ENCODE results near the gene OARD1.

OARD1 gene

DNA sequence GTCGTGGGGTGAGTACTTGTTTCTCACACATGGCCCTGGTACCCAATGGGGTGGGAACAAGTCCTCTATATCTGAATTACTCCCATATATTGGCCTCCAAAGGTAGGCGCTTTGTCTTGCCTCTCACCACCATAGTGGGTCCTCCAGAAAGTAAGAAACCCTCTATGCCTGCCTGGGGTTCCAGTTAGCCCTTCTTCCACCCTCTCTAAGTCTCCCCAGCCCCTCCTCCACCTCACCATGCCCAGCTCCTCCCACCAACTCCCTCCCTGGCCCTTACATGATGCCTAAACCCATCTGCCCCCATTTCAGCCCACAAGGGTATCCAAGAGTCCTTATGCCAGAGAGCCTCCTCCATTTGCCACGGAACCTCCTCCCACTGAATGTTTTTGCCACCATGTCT is 29.0 kb downstream of the OARD1 start:
- no peak overlapping the region for H3K4me3 Mint-ChIP-seq
- peak overlapping the region; percentile 52 to 81 for H3K27ac Mint-ChIP-seq

DNA sequence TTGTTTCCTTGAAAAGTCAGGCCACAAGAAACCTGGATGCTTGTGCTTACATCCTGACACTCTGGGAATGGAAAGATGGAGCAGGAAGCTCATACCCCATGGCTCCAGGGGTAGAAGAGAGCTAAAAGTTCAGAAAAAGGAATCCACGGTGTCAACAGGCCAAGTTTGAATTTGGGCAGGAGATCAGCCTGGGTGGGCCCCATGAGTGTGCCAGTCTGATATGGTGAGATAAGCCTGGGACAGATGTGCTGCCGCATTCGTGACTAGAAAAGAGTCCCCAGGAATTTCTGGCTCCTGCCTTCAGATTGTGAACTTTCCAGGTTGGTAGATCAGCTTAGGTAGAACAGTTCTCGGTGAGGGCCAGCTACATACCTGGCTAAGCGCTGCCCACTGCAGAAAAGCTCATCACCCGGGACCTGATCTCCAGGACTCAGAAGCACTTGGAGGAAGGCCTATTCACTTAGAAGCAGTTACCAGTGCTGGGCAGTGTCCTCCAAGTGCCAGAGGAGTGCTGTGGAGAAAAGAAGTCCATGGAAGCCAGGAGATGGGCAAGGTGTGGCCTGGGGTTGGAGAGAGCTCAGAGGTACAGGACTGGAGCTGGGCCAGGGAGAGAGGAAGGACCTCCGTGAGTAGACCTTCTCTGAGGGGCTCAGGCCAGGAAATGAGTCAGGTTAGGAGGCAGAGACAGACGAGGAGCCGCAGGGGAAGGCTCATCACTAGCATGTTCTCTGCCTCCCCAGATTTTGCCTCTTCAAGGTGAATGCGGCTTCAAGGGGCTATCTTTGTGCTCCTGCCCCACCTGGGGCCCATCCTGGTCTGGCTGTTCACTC is 29.7 kb downstream of the OARD1 start, which contains the start of gene TSPO2:
Gene TSPO2 (plus strand): TSS at position 242 of the 830 bp plus-strand sequence. CDS start 519 bp downstream, at position 761.
- DNase-seq (no peak), ATAC-seq (no peak)
- Mint-ChIP-seq H3K27me3 (no peaks in the 10 kb centered on the region), H3K27ac (peak within 1 kb of the TSS in 1 of 2 donors; percentile 52), H3K4me1 (no peaks in the 10 kb centered on the region), H3K4me3 (no peak within 1 kb of the TSS), H3K9me3 (no peaks in the 10 kb centered on the region)

More for the DNA sequence above, 29.0 kb downstream of the OARD1 start:
- no peak for DNase-seq
- Mint-ChIP-seq H3K9me3 (no peaks in the 10 kb centered on the region), H3K27me3 (no peaks in the 10 kb centered on the region), H3K4me1 (no peaks in the 10 kb centered on the region)
- ATAC-seq: no peak

DNA sequence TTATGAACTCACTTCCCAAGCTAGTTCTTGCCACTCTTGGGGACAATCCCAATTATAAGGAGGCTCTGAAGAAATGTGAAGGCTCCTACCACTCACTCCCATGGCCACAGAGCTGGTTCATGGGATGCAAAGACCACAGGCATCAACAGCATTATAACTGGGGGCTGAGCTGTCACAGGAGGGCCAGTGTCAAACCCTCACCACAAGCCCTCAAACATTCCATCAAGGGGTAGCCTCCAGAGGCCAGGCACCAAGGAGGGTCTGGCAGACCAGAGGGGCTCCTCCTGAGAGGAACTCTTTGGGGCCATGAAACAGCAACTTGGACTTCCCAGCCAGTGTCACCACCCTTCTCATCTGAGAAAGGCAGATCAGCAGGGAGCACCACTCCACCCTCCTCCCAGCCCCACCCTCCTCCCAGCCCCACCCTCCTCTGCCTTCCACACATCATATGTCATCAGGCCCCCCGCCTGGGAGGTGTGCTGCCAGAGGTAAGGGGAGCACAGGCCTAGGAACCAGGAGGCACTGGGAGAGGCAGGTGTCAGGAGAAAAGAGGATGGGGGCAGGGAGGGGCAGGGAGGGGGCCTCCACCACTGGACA is 31.1 kb downstream of the OARD1 start:
- ATAC-seq (peak; percentile 13), DNase-seq (no peak)
- H3K4me3 Mint-ChIP-seq: no peak overlapping the region
- H3K9me3 Mint-ChIP-seq: no peaks in the 10 kb centered on the region
- no peaks in the 10 kb centered on the region for H3K4me1 Mint-ChIP-seq
- no peak overlapping the region for H3K27ac Mint-ChIP-seq
- no peaks in the 10 kb centered on the region for H3K27me3 Mint-ChIP-seq

DNA sequence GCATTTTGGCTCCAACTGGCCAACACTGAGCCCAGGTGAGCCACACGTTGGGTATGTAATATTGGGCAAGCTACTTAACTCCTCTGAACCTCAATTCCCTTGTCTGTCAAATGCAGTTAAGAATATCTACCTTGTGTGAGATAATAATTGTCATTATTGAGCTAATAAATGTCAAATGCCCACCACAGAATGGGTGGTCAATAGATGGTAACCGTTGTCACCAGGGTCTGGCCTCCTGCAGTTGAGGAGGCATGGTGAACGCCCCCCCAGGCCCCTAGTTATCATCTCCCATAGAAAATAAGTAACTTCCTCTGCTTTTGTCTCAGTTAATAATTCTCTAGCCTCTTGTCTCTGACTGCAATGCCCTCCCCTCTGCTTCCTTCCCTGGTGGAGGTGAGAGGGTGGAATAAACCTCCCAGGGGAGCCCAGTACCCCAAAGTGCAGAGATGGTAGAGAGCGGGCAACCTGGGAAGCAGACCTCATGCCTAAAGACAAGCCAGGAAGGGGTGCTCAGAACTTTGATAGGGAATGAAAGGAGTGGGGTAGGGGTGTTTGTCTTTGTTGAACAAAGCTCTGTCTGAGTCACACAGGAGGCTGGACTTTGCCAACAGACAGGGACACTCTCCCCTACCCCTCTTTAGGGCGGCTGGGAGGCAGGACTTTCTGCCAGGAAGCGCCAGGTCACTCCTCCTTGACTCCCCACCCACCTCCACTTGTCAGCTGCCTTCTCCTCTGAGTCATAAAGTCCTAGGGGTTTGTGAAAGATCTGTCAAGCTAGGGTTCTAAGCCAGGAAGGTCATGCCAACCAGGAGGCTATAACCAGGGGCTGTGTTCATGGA is 31.8 kb downstream of the OARD1 start:
- no peaks in the 10 kb centered on the region for H3K4me1 Mint-ChIP-seq
- peak; percentile 34 for ATAC-seq
- DNase-seq: no peak
- H3K9me3 Mint-ChIP-seq: no peaks in the 10 kb centered on the region
- no peaks in the 10 kb centered on the region for H3K27me3 Mint-ChIP-seq
- H3K27ac Mint-ChIP-seq: no peak overlapping the region
- H3K4me3 Mint-ChIP-seq: no peak overlapping the region

DNA sequence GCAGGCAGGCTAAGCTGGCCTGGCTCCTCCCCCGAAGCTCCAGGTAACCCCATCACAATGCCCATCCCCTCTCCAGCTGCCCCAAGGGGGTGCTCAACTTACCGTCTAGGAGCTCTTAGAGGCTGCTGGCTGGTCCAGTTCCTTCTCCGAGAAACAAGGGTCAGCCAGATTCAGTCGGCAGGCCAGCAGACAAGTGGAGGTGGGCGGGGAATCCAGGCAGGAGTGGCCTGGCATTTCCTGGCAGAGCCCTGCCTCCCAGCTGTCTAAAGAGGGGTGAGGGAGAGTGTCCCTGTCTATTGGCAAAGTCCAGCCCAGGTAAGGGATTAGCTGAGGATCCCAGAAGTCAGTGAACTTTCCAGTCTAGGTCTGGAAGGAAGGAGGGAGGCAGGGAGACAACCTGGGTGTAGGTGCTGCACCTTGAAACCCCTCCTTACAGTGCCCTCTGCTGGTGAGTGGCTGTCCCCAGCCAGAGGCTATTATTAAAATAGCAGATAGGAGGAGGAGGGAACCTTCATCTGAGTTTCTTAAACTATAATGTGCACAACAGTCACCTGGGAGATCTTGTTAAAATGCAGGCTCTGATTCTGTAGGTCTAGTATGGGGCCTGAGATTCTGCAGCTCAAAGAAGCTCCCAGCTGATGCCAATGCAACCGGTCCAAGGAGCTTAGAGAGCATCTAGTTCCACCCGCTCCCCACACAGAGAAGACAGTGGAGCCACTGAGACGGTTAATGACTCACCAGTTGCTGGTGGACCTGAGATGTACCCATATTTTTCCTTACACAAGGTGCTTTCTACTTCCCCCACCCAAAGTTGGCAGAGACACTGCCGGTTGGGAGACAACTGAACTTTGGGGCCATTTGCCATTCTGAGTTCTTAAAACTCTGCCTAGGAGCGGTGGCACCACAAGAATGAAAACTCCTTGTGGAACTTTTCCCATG is 32.8 kb downstream of the OARD1 start, which contains the start of gene UNC5CL:
Gene UNC5CL (minus strand): TSS at position 162 of the 939 bp plus-strand sequence. CDS start 4,147 bp downstream, outside the sequence.
- Mint-ChIP-seq H3K4me1 (no peaks in the 10 kb centered on the region), H3K4me3 (no peak within 1 kb of the TSS), H3K27ac (no peak within 1 kb of the TSS), H3K27me3 (no peaks in the 10 kb centered on the region), H3K9me3 (no peaks in the 10 kb centered on the region)
- DNase-seq (peak; percentile 48 to 49), ATAC-seq (peak; percentile 71)

DNA sequence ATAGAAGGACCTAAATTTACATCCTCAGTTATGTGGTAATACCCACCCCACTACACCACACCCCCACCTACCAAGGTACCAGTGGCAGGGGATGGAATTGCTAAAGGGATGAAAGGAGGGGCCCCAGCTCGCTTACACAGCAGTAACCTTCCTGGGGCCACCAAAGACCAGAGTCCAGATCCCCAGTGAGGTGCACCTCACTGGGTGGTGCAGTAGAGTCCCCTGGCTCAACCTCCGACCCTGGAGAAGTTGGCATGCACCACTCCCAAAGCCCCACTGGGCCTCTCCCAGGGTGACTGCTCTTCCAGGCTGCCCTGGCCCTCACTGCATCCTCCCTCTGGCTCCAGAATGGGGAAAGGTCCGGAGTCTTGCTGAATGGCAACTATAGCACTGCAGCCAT is 34.0 kb downstream of the OARD1 start:
- DNase-seq (no peak), ATAC-seq (no peak)
- Mint-ChIP-seq H3K27ac (no peak overlapping the region), H3K4me3 (no peak overlapping the region), H3K4me1 (no peaks in the 10 kb centered on the region), H3K9me3 (no peaks in the 10 kb centered on the region), H3K27me3 (no peaks in the 10 kb centered on the region)

DNA sequence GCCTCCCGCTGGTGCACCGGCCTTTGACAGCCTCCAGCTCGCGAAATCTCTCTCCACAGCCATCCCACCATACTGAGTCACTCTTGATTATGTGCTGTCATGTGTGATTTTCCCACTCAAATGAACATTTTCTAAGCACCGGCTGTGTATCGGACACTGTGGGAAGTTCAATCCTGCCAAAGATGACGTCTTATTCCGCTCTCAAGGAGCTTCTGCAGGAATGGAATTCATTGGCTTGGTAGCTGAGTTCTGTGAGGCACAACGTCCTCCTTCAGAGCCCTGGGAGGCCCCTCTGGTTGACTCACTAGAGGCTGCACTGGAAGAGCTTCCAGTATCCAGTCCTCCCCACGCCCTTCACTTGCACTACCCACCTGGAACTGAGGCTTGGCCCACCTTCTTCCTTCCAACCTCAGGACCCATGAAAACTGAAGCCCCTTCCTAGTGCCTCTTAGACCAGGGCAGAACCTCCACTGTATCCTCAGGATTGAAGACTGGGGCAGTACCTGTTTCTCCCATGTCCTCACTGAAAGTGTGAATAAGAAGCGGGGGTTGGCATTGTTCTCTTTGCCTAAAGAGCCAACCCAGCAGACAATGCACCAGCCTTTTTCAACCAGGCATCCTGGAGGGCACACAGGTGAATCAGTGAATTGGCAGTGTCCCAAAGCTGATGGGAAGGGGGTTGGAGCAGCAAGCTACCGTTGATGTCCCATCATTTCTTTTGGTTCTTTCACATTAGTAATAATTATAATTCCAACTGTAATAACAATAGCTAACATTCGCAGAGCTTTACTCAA is 34.9 kb downstream of the OARD1 start:
- DNase-seq (no peak), ATAC-seq (no peak)
- Mint-ChIP-seq H3K9me3 (no peaks in the 10 kb centered on the region), H3K27ac (peak overlapping the region in 1 of 2 donors; percentile 75), H3K4me1 (no peaks in the 10 kb centered on the region), H3K4me3 (no peak overlapping the region), H3K27me3 (no peaks in the 10 kb centered on the region)

DNA sequence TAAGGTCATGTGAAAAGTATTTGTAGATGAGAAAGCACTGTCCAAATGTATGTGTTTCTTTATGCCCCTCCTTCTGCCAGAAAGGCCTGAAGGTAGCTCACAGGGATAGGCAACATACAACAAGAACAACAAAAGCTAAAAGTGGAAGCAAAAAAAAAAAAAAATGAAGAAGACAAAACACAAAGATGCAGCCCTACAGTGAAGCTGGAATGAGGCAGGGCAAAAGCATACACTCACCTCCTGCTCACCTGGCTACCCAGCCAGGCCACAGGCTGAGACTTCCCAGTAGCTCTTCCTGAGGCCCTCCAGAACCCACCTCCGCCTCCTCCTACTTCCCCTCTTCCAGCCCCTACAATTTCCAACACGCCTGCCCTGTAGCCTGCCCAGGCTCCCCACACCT is 35.6 kb downstream of the OARD1 start:
- H3K9me3 Mint-ChIP-seq: no peaks in the 10 kb centered on the region
- DNase-seq (no peak), ATAC-seq (no peak)
- no peaks in the 10 kb centered on the region for H3K27me3 Mint-ChIP-seq
- no peaks in the 10 kb centered on the region for H3K4me1 Mint-ChIP-seq
- no peak overlapping the region for H3K4me3 Mint-ChIP-seq
- H3K27ac Mint-ChIP-seq: peak overlapping the region in 1 of 2 donors; percentile 75

DNA sequence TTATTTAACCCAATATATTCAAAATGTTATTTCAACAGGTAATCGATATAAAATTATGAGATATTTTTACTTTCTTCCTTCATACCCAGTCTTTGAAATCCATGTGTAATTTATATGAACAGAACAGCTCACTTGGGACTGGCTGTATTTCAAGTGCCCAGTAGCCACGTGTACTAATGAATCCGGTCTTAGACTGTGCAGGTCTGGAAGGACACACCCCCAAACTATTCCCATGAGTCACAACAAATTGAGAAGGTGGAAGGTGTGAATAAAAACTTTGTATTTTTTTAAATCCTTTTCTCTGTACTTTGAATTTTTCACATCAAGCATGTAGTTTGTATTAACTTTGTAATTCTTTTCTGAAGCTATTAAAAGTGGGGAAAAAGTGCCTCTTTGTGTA is 36.0 kb downstream of the OARD1 start:
- H3K27me3 Mint-ChIP-seq: no peaks in the 10 kb centered on the region
- no peaks in the 10 kb centered on the region for H3K9me3 Mint-ChIP-seq

DNA sequence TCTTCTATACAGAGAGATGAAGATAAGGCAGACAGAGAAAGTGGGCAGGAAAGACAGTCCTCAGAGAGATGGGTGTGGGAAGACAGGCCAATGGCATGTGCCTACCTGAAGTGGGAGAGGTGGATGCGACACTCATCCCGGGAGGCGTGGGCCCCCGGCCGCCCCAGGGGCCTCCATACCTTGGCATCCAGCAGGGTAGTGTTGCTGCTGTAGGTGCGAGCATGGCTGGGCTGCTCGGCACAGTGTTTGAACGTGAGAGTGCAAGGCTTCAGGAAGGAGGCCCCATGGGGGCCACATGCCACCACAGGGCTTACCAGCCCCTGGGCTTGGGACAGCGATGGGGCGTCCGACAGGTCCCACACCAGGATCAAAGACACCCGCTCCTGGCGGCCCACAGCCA is 38.4 kb downstream of the OARD1 start:
- H3K27ac Mint-ChIP-seq: peak overlapping the region; percentile 24 to 42
- no peak for DNase-seq
- no peaks in the 10 kb centered on the region for H3K9me3 Mint-ChIP-seq
- H3K4me3 Mint-ChIP-seq: no peak overlapping the region
- peak; percentile 25 for ATAC-seq
- H3K27me3 Mint-ChIP-seq: no peaks in the 10 kb centered on the region
- H3K4me1 Mint-ChIP-seq: peaks cover 6% of the 10 kb centered on the region

More for the DNA sequence above, 36.0 kb downstream of the OARD1 start:
- H3K4me3 Mint-ChIP-seq: no peak overlapping the region
- no peaks in the 10 kb centered on the region for H3K4me1 Mint-ChIP-seq
- H3K27ac Mint-ChIP-seq: no peak overlapping the region
- DNase-seq (no peak), ATAC-seq (no peak)

DNA sequence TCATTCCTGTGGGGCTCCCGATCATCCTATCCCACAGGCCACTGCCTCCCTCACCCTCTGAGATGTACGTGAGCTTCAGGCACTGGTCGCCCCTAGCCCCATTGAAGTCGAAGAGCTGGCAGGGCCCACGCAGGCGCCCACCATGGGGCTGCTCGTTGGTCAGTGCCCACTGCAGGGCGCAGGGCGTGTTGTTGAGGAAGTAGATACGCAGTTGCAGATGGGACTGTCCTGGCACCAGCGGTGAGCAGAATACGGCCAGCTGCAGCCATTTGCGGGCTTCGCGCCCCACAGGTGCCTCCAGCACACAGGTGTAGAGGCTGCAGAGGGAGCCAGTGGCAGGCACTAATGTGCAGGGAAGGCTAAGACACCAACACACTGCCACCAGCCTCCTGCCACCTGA is 39.3 kb downstream of the OARD1 start:
- Mint-ChIP-seq H3K4me3 (no peak overlapping the region), H3K27me3 (no peaks in the 10 kb centered on the region), H3K27ac (no peak overlapping the region), H3K4me1 (peaks cover 13% of the 10 kb centered on the region), H3K9me3 (no peaks in the 10 kb centered on the region)
- DNase-seq (no peak), ATAC-seq (no peak)

DNA sequence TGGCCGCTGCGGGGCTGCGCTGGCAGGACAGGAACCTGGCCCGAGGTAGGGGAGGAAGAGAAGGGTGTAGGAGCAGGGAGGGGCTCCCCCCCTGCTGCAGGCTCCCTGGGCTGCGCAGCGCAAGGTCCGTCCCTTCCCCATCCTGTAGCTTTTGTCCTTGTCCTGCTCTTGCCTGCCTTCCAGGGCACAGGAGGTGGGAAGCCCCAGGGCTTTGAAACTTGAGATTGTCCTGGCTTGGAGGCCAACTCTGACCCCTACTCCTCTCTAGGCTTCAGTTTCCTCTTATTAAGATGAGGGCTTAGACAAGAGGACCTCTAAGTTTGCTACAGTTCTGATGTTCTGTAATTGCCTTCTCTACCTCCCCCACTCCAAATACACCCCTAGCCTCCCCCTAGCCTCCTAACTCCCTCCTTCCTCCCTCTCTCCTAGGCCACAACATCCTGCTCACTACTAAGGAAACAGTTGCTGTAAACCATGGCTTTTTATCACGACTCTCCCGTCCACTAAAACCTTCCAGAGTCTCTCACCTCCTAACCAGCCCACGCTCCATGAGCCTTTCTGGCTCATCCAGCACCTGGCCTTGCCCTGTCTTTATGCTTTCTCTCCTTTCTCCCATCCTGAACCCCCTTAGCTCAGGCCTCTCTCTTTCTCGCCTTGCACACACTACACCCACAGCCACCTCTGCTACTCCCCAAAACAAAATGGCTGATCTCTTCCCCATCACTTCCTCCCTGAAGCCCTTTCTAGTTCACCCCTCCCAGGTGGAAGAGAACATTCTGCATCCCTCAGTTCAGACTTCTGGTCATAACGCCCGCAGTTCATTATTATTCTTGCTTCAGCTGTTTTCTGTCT is 43.4 kb downstream of the OARD1 start:
- Mint-ChIP-seq H3K4me1 (peaks cover 23% of the 10 kb centered on the region), H3K9me3 (no peaks in the 10 kb centered on the region), H3K4me3 (peak overlapping the region; percentile 83 to 90), H3K27me3 (no peaks in the 10 kb centered on the region), H3K27ac (peak overlapping the region; percentile 4 to 84)
- DNase-seq (no peak), ATAC-seq (peak; percentile 58)

DNA sequence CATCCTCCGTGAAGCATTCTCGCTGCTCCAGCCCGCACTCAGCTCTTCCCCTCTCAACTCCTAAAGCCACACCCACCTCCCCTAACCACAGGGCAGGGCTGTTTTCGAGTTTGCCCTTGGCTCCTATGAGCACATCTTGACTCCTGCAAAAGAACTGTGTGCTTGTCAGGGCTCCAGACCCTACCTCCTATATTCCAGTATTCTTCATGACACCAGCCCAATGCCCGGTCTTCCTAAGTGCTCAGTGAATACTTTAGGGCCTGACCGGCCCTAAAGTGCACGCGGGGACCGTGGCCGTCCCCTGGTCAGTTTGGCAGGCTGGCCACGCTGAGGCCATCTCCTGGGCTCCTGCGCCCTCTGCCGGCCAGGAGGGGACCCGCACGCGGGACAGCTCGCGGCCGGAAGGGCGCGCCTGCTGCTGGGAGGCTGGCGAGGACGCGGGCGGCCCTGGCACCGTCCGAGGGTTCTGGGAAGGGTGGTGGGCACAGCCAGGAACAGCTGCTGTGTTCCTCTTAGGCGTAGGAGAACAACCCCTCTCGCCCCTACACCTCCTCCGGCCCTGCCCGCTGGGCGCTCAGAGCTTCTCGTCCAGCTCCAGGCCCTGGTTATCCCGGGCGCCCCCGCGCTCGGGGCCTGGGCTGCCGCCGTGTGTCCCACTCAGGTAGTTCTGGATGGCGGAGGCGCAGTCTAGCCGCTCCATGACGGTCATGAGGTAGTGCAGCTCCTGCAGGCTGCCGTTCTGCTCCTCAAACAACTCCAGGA is 44.2 kb downstream of the OARD1 start:
- DNase-seq: peak; percentile 84
- Mint-ChIP-seq H3K27ac (peak overlapping the region; percentile 62 to 95), H3K4me1 (peaks cover 23% of the 10 kb centered on the region), H3K9me3 (no peaks in the 10 kb centered on the region), H3K27me3 (no peaks in the 10 kb centered on the region), H3K4me3 (peak overlapping the region; percentile 83 to 90)
- peak; percentile 89 for ATAC-seq

All from stimulated activated naive CD8-positive, alpha-beta T cell treated with anti-CD3 and anti-CD28 coated beads, Interleukin-15, amount 100 ng/mL, for 72 hours (primary cell).